GM21447 (cell line): ENCODE data around the gene C11orf65.
"Not testable (repeated sequence)": the region's sequence is repeated elsewhere in the genome, so short reads cannot be mapped to it uniquely, and the experiment has no call there.

Experiments
- ATAC-seq: cut with Tn5 transposase; IDR thresholded peaks from one replicate; pipeline ENCODE4 v1.9.1; 2021; ENCODE audit not compliant: unreplicated experiment

The C11orf65 gene

GRCh38 chr11:108474664-108475463 lies 7.5 kb upstream of the C11orf65 start:
- ATAC-seq: no peak

DNA sequence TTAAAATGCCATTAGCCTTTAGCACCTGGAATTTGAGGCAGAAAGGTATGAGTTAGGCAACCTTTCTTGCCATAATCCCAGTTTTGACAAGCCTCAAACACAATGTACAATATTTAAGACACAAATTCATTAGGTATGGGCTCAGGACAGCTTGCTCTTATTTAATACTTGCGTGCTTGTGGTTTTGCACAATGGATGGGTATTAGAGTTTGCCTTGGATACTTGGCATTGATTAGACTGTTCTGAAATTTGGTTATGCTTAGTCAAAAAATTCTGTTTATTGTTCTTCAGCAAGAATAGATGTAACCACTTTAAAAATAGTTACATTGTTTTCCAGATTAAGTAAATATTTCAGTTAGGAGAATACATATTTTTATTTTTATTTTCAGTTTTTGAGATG lies 5.4 kb upstream of the C11orf65 start:
- ATAC-seq: no peak

- no peak for ATAC-seq
These were observed 1.1 kb upstream of the C11orf65 start for GRCh38 chr11:108468478-108468864.

GRCh38 chr11:108466405-108466804 lies 924 bp downstream of the C11orf65 start:
- ATAC-seq: no peak

DNA sequence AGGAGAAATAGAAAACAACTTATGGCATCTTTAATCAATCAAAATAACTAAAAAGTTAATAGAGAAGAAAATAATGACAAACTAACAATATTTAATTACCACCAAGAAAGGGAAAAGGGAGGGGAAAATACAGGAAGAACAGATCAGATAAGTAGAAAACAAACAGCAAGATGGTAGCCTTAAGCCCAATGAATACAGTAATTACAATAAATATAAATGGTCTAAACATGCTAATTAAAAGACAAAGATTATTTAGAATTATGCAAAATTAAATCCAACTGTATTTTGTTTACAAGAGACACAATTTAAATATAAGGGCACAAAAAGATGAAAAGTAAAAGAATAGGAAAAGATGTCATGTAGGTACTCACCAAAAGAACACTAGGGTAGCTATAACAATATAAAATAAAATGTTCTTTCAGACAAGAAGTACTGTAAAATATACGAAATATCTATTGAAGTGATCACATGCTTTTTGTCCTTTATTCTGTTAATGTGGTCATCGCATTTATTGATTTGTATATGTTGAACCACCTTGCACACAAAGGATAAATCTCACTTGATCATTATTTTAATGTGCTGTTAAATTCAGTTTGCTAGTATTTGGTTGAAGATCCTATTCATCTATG lies 14.0 kb downstream of the C11orf65 start:
- no peak for ATAC-seq

DNA sequence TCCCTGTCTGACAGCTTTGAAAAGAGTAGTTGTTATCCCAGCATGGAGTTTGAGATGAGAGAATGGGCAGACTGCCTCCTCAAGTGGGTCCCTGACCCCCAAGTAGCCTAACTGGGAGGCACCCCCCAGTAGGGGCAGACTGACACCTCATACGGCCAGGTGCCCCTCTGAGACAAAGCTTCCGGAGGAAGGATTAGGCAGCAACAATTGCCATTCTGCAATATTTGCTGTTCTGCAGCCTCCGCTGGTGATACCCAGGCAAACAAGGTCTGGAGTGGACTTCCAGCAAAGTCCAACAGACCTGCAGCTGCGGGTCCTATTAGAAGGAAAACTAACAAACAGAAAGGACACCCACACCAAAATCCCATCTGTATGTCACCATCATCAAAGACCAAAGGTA lies 25.9 kb downstream of the C11orf65 start:
- not testable (repeated sequence) for ATAC-seq

DNA sequence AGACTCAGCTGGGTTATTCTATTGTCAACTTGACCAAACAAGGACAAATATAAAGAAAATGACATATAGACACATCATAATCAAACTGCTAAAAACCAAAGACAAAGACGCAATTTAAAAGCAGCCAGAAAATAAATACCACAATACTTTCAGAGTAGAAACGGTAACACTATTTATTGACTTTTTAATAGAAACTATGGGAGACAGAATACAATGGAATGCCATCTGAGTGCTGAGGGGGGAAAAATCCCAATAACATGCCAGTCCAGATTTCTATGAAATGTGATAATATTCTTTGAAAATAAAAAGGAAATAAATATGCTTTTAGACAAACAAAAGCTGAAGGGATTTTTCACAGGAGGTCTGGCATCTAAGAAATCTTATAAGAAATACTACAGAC lies 30.7 kb downstream of the C11orf65 start:
- no peak for ATAC-seq

DNA sequence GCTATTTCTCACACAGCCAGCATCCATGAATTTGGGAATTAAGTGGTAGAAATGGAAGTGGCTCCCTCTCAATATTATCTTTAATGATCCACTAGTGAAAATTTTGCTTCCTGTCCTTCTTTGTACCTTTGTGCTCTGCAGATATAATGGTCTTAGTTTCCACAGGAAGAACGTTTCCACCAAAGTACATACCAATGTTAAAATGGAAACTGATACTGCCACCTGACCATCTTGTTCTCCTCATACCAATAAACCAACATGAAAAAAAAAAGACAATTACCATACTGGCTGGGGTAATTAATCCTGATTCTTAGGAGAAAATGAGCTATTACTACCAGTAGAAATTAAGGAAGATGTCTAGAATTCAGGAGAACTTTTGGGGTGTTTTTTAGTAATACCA lies 32.3 kb downstream of the C11orf65 start:
- no peak for ATAC-seq

DNA sequence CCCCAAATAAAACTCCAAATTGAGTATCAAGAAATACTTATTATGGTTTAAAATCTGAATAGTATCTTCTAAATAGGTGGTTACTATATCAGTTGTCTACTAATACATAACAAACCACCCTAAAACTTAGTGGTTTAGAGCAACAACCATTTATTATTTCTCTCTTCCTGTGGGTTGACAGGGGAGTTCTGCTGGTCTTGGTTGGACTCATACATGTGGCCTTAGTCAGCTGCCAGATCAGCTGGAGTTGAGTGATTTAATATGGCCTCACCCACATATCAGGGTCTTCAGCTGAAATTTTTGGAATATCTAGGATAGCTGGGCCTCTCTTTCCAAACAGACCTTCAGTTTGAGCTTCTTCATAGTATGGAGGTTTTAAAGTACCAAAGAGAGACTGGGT lies 34.5 kb downstream of the C11orf65 start:
- ATAC-seq: no peak

DNA sequence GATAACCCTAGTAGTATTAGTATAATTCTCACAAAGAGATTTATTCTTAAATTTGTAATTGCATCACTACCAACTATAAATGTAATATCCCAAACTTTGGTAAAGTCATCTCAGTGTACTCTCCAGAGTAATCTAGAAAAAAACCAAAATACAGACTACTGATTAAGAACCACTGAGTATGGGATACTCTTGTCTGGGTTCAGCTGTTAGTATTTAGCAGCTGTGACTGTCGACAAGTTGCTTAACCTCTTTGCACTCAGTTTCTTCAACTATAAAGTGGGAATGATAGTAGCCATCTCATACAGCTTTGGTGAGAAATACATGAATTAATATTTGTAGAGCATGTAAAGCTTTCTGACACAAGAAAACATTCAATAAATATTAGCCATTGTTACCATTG lies 35.3 kb downstream of the C11orf65 start:
- no peak for ATAC-seq

- no peak for ATAC-seq
These were observed 36.0 kb downstream of the C11orf65 start for GRCh38 chr11:108431370-108431769.

- ATAC-seq: not testable (repeated sequence)
These were observed 49.8 kb downstream of the C11orf65 start for GRCh38 chr11:108417551-108417950.

DNA sequence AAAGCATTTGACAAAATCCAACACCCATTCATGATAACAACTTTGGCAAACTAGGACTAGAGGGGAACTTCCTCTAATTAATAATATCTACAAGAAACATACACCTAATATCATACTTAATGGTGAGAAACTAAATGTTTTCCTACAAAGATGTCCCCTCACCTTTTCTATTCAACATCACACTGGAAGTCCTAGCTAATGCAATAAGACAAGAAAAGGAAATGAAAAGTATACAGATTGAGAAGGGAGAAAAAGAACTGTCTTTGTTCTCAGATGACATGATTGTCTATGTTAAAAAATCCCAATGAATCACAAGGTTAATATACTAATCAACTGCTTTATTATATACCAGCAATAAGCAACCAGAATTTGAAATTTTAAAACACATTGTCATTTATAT lies 52.4 kb downstream of the C11orf65 start:
- no peak for ATAC-seq

DNA sequence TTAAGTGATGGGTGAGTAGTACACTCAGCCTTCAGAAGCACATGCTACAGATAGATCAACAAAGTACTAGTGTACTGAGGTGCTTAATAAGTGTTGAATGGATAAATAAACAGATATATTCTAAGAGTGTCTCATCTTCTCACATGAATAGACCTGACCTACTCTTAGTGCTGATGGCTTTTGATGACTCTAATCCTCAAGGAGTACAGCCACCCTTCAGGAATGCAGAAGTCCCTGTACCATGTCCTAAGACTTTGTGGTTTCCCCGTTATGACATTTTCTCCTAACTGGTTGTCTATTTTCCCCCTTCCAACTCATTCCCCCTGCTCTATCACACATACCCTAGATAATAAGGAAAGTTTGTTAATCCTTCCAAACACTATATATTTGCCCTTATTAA lies 61.6 kb downstream of the C11orf65 start:
- no peak for ATAC-seq

DNA sequence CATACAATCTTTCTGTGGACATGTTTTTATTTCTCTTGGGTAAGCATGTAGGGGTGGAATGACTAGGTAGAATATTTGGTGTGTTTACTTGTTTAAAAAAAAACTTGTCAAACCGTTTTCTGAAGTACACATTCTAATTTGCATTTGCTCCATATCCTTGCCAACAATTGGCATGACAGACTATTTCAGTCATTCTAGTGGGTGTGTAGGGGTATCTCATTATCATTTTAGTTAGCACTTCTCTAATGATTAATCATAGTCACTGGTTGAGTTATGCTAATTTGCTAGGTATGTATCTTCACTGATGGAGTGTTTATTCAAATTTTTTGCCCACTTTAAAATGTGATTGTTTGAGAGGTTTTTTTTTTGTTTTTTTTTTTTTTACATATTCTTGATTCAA lies 64.3 kb downstream of the C11orf65 start:
- ATAC-seq: no peak

- ATAC-seq: no peak
These were observed 65.1 kb downstream of the C11orf65 start for GRCh38 chr11:108402241-108402640.

DNA sequence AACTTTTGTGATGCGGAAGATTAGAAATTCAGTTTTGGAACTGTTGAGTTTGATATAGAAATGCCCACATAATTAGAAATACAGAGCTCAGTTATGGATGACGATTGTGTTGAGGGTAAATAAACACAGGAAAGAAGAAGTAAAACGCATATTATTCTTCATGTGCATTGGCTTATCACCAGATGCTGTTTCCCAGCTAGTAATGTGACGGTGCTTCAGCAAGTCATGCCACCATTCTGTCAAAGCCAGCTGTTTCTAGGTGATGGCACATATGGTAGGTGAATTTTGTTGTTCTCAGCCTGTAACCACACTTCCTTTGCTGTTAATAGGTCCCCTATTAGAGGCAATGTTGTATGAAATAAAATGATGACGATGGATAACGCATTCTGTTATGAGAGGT lies 68.9 kb downstream of the C11orf65 start:
- no peak for ATAC-seq

- ATAC-seq: not testable (repeated sequence)
These were observed 70.7 kb downstream of the C11orf65 start for GRCh38 chr11:108396672-108397071.

GRCh38 chr11:108394744-108395284 lies 72.5 kb downstream of the C11orf65 start:
- ATAC-seq: no peak

- ATAC-seq: no peak
These were observed 74.3 kb downstream of the C11orf65 start for GRCh38 chr11:108393046-108393445.

GRCh38 chr11:108392353-108392752 lies 75.0 kb downstream of the C11orf65 start:
- ATAC-seq: no peak

GRCh38 chr11:108388576-108388975 lies 78.8 kb downstream of the C11orf65 start:
- ATAC-seq: no peak
